Activated naive CD4-positive, alpha-beta T cell treated with anti-CD3 and anti-CD28 coated beads, Interleukin-2, amount 50 U/mL, for 72 hours (primary cell): Measurements from ENCODE around the gene RALGAPA2. TPM values are rescaled to one million over a fixed set of nuclear protein-coding genes. Genes with fewer than 3 reads are reported as not detected.
"Not testable (repeated sequence)": the region's sequence is repeated elsewhere in the genome, so short reads cannot be mapped to it uniquely, and the experiment has no call there.

Source experiments
- ATAC-seq, 2 donors: fragments of 150-1000 bp; cut with Tn5 transposase; 2 replicates each; pipeline ENCODE4 v1.10.0; 2021; ENCODE audit warnings: mild to moderate bottlenecking in 2 of 2, moderate library complexity in 2 of 2
- DNase-seq, 2 donors: peaks; one replicate each; pipeline ENCODE4 v3.0.0; 2021 to 2022; ENCODE audit warnings: low spot score in 2 of 2
- H3K27ac Mint-ChIP-seq, 2 donors: one replicate each; pipeline ENCODE4 v1.8.0; 2022; ENCODE audit warnings: mild to moderate bottlenecking in 2 of 2, mixed read lengths in 2 of 2
- H3K36me3 Mint-ChIP-seq, 2 donors: one replicate each; pipeline ENCODE4 v1.8.0; 2022; ENCODE audit warnings: mixed read lengths in 2 of 2
- H3K9me3 Mint-ChIP-seq, 2 donors: one replicate each; pipeline ENCODE4 v1.8.0; 2022; ENCODE audit warnings: mixed read lengths in 2 of 2
- total RNA-seq, 2 donors: library from RNA; stranded (reverse); gene quantifications; one replicate each; pipeline ENCODE4 v1.2.3, GENCODE V29; 2022

RALGAPA2 gene
- total RNA-seq, 2 donors from 2014 or later, result 24.9 to 33.1 TPM

- Mint-ChIP-seq H3K36me3 (peaks cover 0 to 20% of the 10 kb centered on the region in 2 donors), H3K27ac (no peak overlapping the region), H3K9me3 (no peaks in the 10 kb centered on the region)
- DNase-seq (peak in 1 of 2 donors; percentile 20), ATAC-seq (peak; percentile 43 to 44)
Measured at GRCh38 chr20:20368418-20369249, 343.8 kb downstream of the RALGAPA2 start.

GRCh38 chr20:20367575-20368417, 344.6 kb downstream of the RALGAPA2 start, which contains the start of gene INSM1:
TSS of gene INSM1 (plus strand) at chr20:20368104. CDS start at chr20:20368268, 164 bp downstream.
- H3K27ac Mint-ChIP-seq, result peak within 1 kb of the TSS in 1 of 2 donors; percentile 72
- peak; percentile 26 to 27 for ATAC-seq
- peaks cover 0 to 20% of the 10 kb centered on the region in 2 donors for H3K36me3 Mint-ChIP-seq
- DNase-seq, result peak in 1 of 2 donors; percentile 13
- H3K9me3 Mint-ChIP-seq, result no peaks in the 10 kb centered on the region

GRCh38 chr20:20366876-20367574, 345.4 kb downstream of the RALGAPA2 start:
- no peak overlapping the region for H3K27ac Mint-ChIP-seq

DNA sequence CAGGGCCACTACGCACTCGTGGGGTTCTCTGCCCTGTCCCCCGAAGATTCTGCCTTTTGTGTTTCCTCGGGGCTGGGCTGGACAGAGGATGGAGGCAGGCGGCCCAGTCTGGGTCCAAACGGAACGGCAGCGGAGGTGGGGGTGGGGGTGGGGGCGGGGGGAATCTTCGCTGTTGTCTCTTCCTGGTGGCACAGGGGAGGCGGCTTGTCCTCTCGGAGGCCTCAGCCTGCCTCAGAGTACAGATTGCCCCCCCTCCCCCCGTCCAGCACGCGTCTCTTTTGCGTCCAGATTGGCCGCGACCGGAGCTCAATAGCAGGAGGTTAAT, 345.9 kb downstream of the RALGAPA2 start:
- DNase-seq (no peak), ATAC-seq (no peak)
- Mint-ChIP-seq H3K9me3 (no peaks in the 10 kb centered on the region), H3K27ac (no peak overlapping the region), H3K36me3 (peaks cover 0 to 13% of the 10 kb centered on the region in 2 donors)

More at GRCh38 chr20:20366876-20367574, 345.4 kb downstream of the RALGAPA2 start:
- H3K36me3 Mint-ChIP-seq, result peaks cover 0 to 16% of the 10 kb centered on the region in 2 donors
- DNase-seq (no peak), ATAC-seq (no peak)
- no peaks in the 10 kb centered on the region for H3K9me3 Mint-ChIP-seq

- Mint-ChIP-seq H3K36me3 (peaks cover 0 to 7% of the 10 kb centered on the region in 2 donors), H3K9me3 (no peaks in the 10 kb centered on the region), H3K27ac (no peak overlapping the region)
- DNase-seq (no peak), ATAC-seq (peak in 1 of 2 donors; percentile 32)
Measured at GRCh38 chr20:20365480-20366161, 346.8 kb downstream of the RALGAPA2 start.

DNA sequence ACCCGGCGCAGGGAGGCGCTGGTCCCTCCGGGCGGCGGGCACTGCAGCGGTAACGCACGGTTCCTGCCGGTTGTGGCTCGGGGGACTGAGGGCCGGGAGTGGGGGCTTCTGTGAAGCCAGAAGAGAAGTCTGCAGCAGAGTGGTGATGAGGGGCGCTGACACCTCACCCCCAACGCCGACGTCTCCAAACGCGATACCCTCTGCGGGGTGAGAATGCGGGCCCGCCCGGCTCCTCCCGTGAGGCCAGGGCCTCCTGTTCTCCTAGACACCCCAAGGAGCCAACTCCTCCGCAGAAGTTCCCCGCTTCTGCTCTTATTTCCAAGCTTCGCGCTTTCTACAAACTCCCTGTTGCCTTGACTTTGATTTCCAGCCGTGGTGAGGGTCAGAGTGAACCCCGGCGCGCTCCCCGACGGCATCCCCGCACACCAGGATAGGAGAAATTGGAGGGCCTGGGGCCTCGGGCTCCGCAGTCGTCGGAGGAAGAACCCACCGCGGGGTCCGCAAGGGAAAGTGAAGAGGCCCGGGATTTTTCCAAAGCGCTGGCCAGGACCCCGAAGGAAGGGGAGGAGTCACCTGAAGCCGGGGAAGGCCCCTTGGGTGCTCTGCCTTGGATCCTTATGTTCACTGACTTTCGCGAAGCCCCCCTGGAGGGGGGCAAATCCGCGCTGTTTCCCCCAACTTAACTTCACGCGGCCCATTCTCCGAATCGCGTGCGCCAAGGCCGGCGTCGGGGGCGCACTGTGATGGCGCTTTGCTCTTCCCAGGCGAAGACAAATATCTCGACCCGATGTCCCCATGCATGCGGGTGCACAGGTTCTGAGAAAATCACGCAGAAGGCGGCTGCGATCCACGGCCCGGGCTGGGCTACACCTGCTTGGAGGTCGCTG, 347.6 kb downstream of the RALGAPA2 start:
- peaks cover 0 to 2% of the 10 kb centered on the region in 2 donors for H3K36me3 Mint-ChIP-seq

GRCh38 chr20:20363799-20364592, 348.4 kb downstream of the RALGAPA2 start:
- no peaks in the 10 kb centered on the region for H3K36me3 Mint-ChIP-seq
- H3K27ac Mint-ChIP-seq, result peak overlapping the region in 1 of 2 donors; percentile 22
- no peak for DNase-seq
- no peaks in the 10 kb centered on the region for H3K9me3 Mint-ChIP-seq
- no peak for ATAC-seq

More for the DNA sequence above, 347.6 kb downstream of the RALGAPA2 start:
- DNase-seq, result peak in 1 of 2 donors; percentile 26
- Mint-ChIP-seq H3K9me3 (no peaks in the 10 kb centered on the region), H3K27ac (no peak overlapping the region)
- no peak for ATAC-seq

DNA sequence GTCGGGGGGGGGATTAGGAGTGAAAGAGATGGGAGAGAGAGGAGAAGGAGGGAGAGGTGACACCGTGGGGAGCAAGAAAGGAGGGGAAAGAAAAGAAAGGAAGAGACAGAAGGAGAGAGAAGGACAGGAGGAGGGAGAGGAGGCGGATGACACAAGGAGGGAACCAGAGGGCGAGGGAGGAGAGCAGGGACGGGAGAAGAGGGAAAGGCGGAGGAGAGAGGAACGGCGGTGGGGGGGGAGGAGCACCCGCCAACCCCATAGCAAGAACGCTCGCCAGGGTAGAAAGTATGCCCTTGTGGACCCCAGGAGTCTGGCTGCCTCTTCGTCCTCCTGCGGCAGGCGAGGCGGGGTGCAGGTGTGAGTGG, 349.0 kb downstream of the RALGAPA2 start:
- Mint-ChIP-seq H3K36me3 (no peaks in the 10 kb centered on the region), H3K27ac (no peak overlapping the region), H3K9me3 (no peaks in the 10 kb centered on the region)
- DNase-seq (no peak), ATAC-seq (no peak)

DNA sequence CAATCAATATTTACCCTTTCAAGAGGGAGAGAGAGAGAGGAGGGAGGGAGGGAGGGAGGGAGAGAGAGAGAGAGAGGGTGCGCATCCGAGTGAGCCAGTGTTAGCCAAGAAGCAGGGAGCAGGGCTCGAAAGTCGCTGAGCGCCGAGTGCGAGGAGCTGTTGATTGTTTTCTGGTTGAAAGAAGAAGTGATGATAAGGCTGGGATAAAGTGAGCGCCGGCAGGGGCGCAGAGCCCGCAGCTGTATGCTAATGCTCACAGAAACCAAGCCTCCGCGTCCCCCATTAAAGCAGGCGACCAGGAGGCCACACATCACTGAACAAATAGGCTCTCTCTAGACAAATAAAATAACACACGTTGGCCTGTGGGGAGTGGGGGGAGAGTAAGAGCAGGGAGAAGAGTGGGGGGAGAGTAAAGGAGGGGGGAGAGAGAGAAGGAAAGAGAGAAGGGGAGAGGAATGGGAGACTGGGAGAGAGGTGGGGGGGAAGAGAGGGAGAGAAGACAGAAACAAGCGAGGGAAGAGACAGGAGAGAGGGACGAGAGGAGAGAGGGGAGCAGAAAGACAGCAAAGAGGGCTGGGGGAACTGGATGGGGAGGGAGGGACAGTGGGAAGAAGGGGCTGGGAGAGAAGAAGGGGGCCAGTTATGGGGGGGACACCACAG, 349.5 kb downstream of the RALGAPA2 start:
- Mint-ChIP-seq H3K27ac (no peak overlapping the region), H3K9me3 (no peaks in the 10 kb centered on the region), H3K36me3 (no peaks in the 10 kb centered on the region)
- DNase-seq (no peak), ATAC-seq (no peak)

GRCh38 chr20:20360464-20360863, 352.0 kb downstream of the RALGAPA2 start:
- DNase-seq (peak in 1 of 2 donors; percentile 34), ATAC-seq (peak; percentile 75 to 76)
- H3K36me3 Mint-ChIP-seq, result no peaks in the 10 kb centered on the region
- H3K27ac Mint-ChIP-seq, result peak overlapping the region in 1 of 2 donors; percentile 16
- H3K9me3 Mint-ChIP-seq, result no peaks in the 10 kb centered on the region

GRCh38 chr20:20359628-20360027, 352.8 kb downstream of the RALGAPA2 start:
- peaks cover 0 to 2% of the 10 kb centered on the region in 2 donors for H3K36me3 Mint-ChIP-seq

DNA sequence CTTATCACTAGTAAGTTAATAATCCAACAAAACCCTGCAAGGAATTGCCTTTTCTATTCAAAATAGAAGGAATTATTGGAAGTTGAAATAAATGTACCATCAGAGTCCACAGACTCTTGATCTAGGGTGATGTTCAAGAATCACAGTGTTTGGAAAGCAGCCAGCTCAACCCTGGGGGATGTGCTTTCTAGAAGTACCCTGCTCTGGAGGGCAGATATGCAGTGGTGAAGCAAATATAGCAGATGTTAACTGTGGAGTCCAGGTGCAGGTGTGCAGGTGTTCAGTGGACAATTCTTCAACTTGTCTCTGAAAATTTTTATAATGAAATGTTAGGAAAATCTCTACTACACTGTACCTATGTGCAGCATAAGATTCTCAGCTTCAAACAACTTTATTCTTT, 353.6 kb downstream of the RALGAPA2 start:
- no peak overlapping the region for H3K27ac Mint-ChIP-seq
- ATAC-seq (no peak), DNase-seq (no peak)
- H3K9me3 Mint-ChIP-seq, result peaks cover 4 to 6% of the 10 kb centered on the region in 2 donors
- peaks cover 0 to 7% of the 10 kb centered on the region in 2 donors for H3K36me3 Mint-ChIP-seq

More at GRCh38 chr20:20359628-20360027, 352.8 kb downstream of the RALGAPA2 start:
- ATAC-seq (peak in 1 of 2 donors; percentile 44), DNase-seq (no peak)
- Mint-ChIP-seq H3K9me3 (peaks cover under 1 to 3% of the 10 kb centered on the region in 2 donors), H3K27ac (no peak overlapping the region)

GRCh38 chr20:20355503-20355902, 356.9 kb downstream of the RALGAPA2 start:
- H3K36me3 Mint-ChIP-seq, H3K27ac Mint-ChIP-seq, DNase-seq, ATAC-seq: not testable (repeated sequence)
- peaks cover 4 to 15% of the 10 kb centered on the region in 2 donors for H3K9me3 Mint-ChIP-seq

- Mint-ChIP-seq H3K27ac (peak overlapping the region in 1 of 2 donors; percentile 72), H3K36me3 (peaks cover 0 to 7% of the 10 kb centered on the region in 2 donors), H3K9me3 (peaks cover 4 to 16% of the 10 kb centered on the region in 2 donors)
- peak; percentile 30 to 70 for ATAC-seq
- no peak for DNase-seq
Measured at GRCh38 chr20:20353576-20353975, 358.9 kb downstream of the RALGAPA2 start.
